Brain microvascular endothelial cell (primary cell): ENCODE results near the gene RNF7.
A peak's percentile ranks its signal among the peaks of the same experiment; 100 is the strongest.

ENCODE experiments used
- DNase-seq: peaks from one replicate; pipeline ENCODE4 v3.0.0-alpha.2; 2020
- H3K27ac ChIP-seq: fragments of 250-450 bp; sonication (Bioruptor Pico); 2 replicates; pipeline ENCODE4 v1.5.1; 2020; ENCODE audit warnings: mild to moderate bottlenecking, moderate library complexity
- H3K27me3 ChIP-seq: fragments of 250-450 bp; sonication (Bioruptor Pico); replicated peaks from 2 replicates; pipeline ENCODE4 v1.5.1; 2020; ENCODE audit warnings: mild to moderate bottlenecking
- H3K36me3 ChIP-seq: fragments of 250-450 bp; sonication (Bioruptor Pico); replicated peaks from 2 replicates; pipeline ENCODE4 v1.5.1; 2020; ENCODE audit warnings: mild to moderate bottlenecking
- H3K4me3 ChIP-seq: 2 replicates; pipeline ENCODE4 v1.5.1; 2011; ENCODE audit warnings: low read depth, mild to moderate bottlenecking, control low read depth, low read length, moderate library complexity
- CTCF ChIP-seq: IDR thresholded peaks from 2 replicates; pipeline ENCODE4 v1.5.1; 2011; ENCODE audit warnings: low read depth, mild to moderate bottlenecking, moderate library complexity, low read length, control low read depth, inconsistent platforms; ENCODE audit errors: missing control alignments
- in situ Hi-C: cut with HindIII; loops from 2 replicates; pipeline ENCODE4 v1.10.0; 2017; ENCODE audit warnings: low sequenced_read_pairs, low pct_ligation_motif_present

Gene RNF7

GRCh38 chr3:141793476-141794260 is 55.6 kb downstream of the RNF7 start:
- Histone ChIP-seq H3K4me3 (no peak overlapping the region), H3K36me3 (no peaks in the 10 kb centered on the region), H3K27me3 (no peaks in the 10 kb centered on the region), H3K27ac (no peak overlapping the region)
- in situ Hi-C loops, result no loop called here
- no peak for DNase-seq
- TF ChIP-seq CTCF, result peak; percentile 33

- Histone ChIP-seq H3K27me3 (no peaks in the 10 kb centered on the region), H3K36me3 (no peaks in the 10 kb centered on the region), H3K27ac (no peak overlapping the region), H3K4me3 (no peak overlapping the region)
- no peak for DNase-seq
- in situ Hi-C loops, result no loop called here
- TF ChIP-seq CTCF, result no peak
Observed at GRCh38 chr3:141795276-141795675, 57.2 kb downstream of the RNF7 start.

- Histone ChIP-seq H3K4me3 (no peak overlapping the region), H3K27me3 (no peaks in the 10 kb centered on the region), H3K36me3 (no peaks in the 10 kb centered on the region), H3K27ac (no peak overlapping the region)
- no peak for TF ChIP-seq CTCF
- no peak for DNase-seq
- in situ Hi-C loops, result no loop called here
Observed at GRCh38 chr3:141795741-141796080, 57.6 kb downstream of the RNF7 start.

- Histone ChIP-seq H3K27me3 (no peaks in the 10 kb centered on the region), H3K4me3 (no peak overlapping the region), H3K36me3 (no peaks in the 10 kb centered on the region), H3K27ac (no peak overlapping the region)
- in situ Hi-C loops, result no loop called here
- no peak for TF ChIP-seq CTCF
- no peak for DNase-seq
Observed at GRCh38 chr3:141796081-141796888, 58.2 kb downstream of the RNF7 start.
